Neutrophil (primary cell): ENCODE results near the gene ANXA3.

ENCODE experiments used
- H3K27ac ChIP-seq: fragments of 200-600 bp; sonication (generic); 2 replicates; pipeline ENCODE4 v1.5.1; 2016; ENCODE audit warnings: mild to moderate bottlenecking, moderate library complexity
- H3K27me3 ChIP-seq: fragments of 200-600 bp; sonication (generic); 2 replicates; pipeline ENCODE4 v1.6.0; 2016; ENCODE audit warnings: mild to moderate bottlenecking
- H3K36me3 ChIP-seq: fragments of 200-600 bp; sonication (generic); 2 replicates; pipeline ENCODE4 v1.5.1; 2017
- H3K4me1 ChIP-seq, 2 experiments: fragments of 200-600 bp in 1 of 2; sonication (generic) in 1 of 2; 1 replicate in 1 of 2; 2 replicates in 1 of 2; pipeline versions ENCODE4 v1.5.1 to v1.6.1; 2013 to 2016; ENCODE audit warnings: low read depth in 1 of 2, low read length in 1 of 2, mild to moderate bottlenecking in 1 of 2, moderate library complexity in 1 of 2; ENCODE audit not compliant: control insufficient read depth in 1 of 2, insufficient read depth in 1 of 2
- H3K4me3 ChIP-seq, 2 experiments: fragments of 200-600 bp in 1 of 2; sonication (generic) in 1 of 2; 1 replicate in 1 of 2; 2 replicates in 1 of 2; pipeline ENCODE4 v1.5.1; 2013 to 2016; ENCODE audit warnings: low read depth in 1 of 2, low read length in 1 of 2, mild to moderate bottlenecking in 1 of 2, moderate library complexity in 1 of 2
- H3K9me3 ChIP-seq: fragments of 200-600 bp; sonication (generic); 2 replicates; pipeline ENCODE4 v1.5.1; 2016
- CTCF ChIP-seq: fragments of 200-600 bp; sonication (generic); IDR thresholded peaks from 2 replicates; pipeline ENCODE4 v1.5.1; 2016; ENCODE audit warnings: antibody characterized with exemption

ANXA3 gene

GRCh38 chr4:78648640-78649363, 97.2 kb downstream of the ANXA3 start:
- Histone ChIP-seq H3K4me3 (no peak overlapping the region), H3K27ac (peak overlapping the region; percentile 77), H3K4me1 (peaks cover 65 to 66% of the 10 kb centered on the region in 2 experiments), H3K9me3 (no peaks in the 10 kb centered on the region), H3K36me3 (no peaks in the 10 kb centered on the region), H3K27me3 (no peaks in the 10 kb centered on the region)
- no peak for TF ChIP-seq CTCF

GRCh38 chr4:78650106-78651024, 98.8 kb downstream of the ANXA3 start:
- Histone ChIP-seq H3K27ac (peak overlapping the region; percentile 77), H3K4me3 (peak overlapping the region; percentile 5 to 35), H3K4me1 (peaks cover 64 to 66% of the 10 kb centered on the region in 2 experiments), H3K27me3 (no peaks in the 10 kb centered on the region), H3K9me3 (no peaks in the 10 kb centered on the region), H3K36me3 (no peaks in the 10 kb centered on the region)
- TF ChIP-seq CTCF: no peak

GRCh38 chr4:78651250-78651860, 99.8 kb downstream of the ANXA3 start:
- Histone ChIP-seq H3K36me3 (no peaks in the 10 kb centered on the region), H3K9me3 (no peaks in the 10 kb centered on the region), H3K27me3 (no peaks in the 10 kb centered on the region), H3K27ac (peak overlapping the region; percentile 77), H3K4me1 (peaks cover 63 to 66% of the 10 kb centered on the region in 2 experiments), H3K4me3 (no peak overlapping the region)
- no peak for TF ChIP-seq CTCF

- TF ChIP-seq CTCF: no peak
- Histone ChIP-seq H3K9me3 (no peaks in the 10 kb centered on the region), H3K27ac (peak overlapping the region; percentile 77), H3K36me3 (no peaks in the 10 kb centered on the region), H3K4me1 (peaks cover 65 to 68% of the 10 kb centered on the region in 2 experiments), H3K4me3 (no peak overlapping the region), H3K27me3 (no peaks in the 10 kb centered on the region)
Measured at GRCh38 chr4:78652282-78652876, 100.8 kb downstream of the ANXA3 start.

- Histone ChIP-seq H3K9me3 (no peaks in the 10 kb centered on the region), H3K36me3 (no peaks in the 10 kb centered on the region), H3K4me3 (no peak overlapping the region), H3K27ac (no peak overlapping the region), H3K4me1 (peaks cover 71 to 75% of the 10 kb centered on the region in 2 experiments), H3K27me3 (no peaks in the 10 kb centered on the region)
- TF ChIP-seq CTCF: no peak
Measured at GRCh38 chr4:78653655-78654054, 102.1 kb downstream of the ANXA3 start.
